HT1080 (cell line): ENCODE measurements around the gene S1PR3. TPM values are rescaled to one million over a fixed set of nuclear protein-coding genes. Genes with fewer than 3 reads are reported as not detected.
A peak's percentile ranks its signal among the peaks of the same experiment; 100 is the strongest.

Source experiments
- DNase-seq: peaks from one replicate; pipeline ENCODE4 v3.0.0-alpha.2; 2015; ENCODE audit warnings: low read depth
- total RNA-seq: library from RNA; depleted of rRNA; stranded (reverse); fragments of >200 nt; shearing (Covaris generic); gene quantifications from 2 replicates; pipeline ENCODE4 v1.2.3, GENCODE V29; 2014

Gene S1PR3
- total RNA-seq, 1 experiment from 2014 or later, result 0.05 TPM

DNA sequence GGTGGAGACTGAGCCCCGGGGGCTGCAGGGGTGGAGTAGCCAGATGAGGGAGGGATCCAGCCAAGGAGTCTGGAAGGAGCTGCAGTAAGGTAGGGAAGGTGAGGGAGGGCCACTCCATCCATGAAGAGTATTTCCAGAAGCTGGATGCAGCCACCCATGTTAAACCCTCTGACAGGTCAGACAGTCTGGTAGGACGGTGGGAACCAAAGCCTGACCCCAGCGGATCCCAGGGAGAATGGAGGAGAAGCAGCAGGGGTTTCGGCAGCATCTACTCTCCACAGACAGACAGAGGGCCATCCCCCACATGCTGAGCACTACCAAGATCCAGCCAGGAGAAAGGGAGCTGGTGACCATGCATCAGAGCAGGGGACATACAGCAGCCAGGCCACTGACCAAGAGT is 22.5 kb upstream of the S1PR3 start:
- no peak for DNase-seq

DNA sequence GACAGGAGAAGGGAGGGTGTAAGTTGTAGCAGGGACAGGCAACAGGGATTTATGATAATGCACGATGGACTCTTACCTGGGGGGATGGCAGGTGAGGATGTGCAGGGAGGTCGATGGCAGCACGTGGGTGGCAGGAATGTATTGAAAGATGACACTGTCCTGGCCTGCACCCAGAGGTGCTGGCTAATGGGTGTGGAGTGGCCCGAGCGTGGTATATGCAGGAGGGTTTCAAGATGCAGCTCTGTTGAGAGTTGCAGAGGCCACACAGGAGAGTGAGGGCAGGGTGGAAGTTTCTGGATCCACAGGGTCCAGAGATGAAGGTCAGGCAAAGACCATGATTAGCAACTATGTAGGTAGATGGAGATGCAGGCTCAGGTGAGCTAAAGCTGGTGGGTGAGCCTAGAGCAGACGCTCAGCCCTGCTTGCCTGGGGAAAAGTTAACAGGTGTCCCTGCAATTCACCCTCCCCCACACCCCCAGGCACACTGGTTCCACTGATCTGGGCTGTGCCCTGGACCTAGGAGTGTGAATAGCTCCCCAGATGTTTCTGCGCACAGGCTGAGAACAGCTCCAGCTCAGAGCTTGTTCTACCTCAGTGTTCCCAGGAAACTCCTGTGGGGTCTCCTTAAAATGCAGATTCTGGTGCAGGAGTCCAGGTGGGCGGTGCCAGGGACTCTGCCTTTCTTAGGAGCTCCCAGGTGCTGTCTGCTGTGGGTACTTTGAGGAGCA is 21.5 kb upstream of the S1PR3 start:
- no peak for DNase-seq

DNA sequence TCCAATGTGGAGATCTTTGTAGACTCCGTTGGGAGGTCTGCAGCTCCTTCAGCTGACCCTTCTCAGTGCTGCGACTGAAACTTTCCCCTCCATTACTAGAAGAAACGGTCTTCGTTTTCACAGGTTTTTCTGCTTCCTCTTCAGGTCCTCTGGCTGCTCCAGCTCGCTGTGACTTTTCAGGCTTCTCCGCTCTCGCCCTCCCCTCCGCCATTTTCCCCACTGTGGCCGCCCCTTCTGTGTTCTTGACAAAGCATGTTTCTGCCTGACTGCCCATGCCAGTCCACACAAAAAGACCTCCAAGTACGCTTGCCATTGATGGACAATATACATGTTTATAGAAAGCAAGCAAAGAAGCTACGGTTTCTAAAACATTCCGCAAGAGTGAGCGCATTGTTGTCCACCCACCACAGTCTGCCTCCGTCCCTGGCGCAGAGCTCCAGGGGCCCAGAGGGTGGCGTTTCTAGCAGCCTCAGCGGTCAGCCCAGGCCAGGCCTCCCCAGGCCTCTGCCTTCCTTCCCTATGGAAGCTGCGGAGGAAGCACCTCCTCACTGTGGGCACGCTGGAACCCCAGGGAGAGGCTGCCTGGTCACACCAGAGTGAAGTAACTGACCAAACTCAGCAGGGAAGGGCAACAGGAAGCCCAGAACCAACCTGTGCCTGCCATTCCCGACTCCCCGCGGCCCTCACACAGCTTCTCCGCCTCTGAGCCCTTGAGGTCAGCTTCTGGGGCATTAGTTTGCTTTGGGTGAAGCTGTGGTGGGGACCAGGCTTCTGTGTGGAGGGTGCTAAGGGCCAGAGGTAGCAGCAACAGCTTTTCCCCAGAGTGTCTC is 19.9 kb upstream of the S1PR3 start:
- DNase-seq, result no peak

DNA sequence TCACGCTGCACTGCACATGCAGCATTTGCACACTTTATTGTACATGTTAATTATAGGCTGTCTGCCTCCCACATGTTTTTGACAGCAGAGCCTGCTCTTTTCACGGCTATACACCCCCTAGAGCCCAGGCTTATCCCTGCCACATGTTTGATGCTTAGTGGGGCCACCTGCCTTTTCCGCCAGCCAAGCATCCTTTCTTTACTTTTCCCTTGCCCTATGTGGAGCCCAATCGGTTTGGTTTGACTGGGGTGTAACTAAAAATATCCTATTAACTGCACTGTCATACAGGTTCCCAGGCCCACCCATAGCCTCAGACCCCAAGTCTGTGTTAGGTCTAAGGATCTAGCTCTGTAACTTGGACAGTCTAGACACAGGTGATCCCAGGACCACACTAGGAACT is 18.9 kb upstream of the S1PR3 start:
- DNase-seq, result no peak

DNA sequence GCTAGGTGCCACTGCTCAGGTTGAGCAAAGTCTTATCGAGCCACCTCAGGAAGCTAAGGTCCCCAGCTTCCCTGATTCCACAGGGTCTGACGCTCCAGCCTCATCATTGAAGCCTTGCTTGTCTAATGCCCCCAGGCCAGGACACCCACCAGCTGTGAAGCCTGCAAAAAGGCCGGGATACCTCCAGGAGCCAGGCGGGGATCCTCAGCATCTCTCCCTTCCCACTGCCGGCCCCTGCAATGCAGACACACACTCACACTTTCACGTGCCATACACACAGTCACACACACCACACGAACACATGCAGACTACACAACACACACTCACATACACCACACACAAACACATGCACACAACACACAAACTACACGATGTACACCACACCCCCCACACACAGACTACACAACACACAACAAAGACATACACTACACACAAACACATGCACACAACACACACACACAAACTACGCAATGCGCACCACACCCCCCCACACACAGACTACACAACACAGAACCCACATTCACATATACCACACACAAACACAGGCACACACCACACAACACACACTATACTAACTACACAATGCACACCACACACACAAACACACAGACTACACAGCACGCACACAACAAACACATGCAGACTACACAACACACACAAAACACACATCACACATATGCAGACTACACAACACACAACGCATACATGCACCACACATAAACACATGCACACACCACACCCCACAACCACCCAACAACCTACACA is 17.8 kb upstream of the S1PR3 start:
- no peak for DNase-seq

DNA sequence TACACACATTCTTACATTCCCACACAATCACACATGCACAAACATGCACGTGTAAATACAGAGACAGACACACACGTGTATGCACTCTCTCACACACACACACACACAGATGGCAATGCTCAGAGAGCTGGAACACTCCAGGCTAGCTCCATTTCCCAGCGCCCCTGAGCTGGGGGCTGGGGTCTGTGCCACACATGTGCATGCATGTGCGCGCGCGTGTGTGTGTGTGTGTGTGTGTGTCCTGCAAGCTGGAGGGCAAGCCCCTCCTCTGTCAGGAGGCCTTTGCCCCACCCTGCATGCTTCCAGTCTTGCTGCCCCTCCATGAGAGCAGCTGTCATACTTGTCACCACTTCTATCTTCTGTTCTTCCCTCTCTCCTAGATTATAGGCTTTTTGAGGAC is 16.6 kb upstream of the S1PR3 start:
- no peak for DNase-seq

DNA sequence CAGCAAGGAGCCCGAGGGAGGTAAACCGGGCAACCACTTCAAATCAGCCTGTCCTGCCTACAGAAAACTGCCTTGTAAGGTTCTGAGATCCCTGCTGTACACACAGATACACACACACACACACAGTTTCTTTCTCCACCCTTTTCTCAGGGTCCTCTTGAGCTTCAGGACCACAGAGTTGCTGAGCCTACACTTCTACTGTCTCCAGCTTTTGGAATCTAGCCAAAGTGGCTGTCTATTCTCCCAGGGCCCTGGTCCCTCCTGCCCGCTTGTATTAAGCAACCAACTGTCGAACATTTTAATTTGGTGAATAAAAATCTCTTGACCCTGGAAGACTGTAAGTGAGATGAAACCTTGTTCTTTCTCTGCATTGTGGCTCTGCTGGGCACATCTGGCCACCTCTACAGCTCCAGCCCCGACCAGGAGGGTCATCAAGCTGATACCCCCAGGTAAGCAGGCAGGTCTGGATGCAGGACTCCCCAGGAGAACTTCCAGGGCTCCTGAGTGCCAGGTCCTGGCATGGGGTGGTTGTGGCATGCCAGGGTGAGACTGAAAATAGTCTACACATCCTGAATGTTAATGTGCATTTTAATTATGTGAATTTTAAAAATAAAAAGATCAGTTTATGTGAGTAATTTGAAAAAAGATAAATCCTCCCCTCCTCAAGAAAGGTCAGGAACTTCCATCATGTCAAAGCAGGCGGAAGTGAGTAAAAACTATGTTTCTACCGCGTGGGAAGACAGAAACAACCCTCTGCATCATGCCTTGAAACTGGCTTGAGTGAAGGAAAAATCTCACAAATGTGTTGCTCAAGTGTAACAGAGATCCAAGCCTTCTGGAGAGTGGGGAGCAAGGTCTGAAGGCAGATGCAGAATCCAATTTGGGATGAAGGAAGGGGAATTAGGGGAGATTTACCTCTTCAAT is 15.0 kb upstream of the S1PR3 start:
- DNase-seq, result no peak

DNA sequence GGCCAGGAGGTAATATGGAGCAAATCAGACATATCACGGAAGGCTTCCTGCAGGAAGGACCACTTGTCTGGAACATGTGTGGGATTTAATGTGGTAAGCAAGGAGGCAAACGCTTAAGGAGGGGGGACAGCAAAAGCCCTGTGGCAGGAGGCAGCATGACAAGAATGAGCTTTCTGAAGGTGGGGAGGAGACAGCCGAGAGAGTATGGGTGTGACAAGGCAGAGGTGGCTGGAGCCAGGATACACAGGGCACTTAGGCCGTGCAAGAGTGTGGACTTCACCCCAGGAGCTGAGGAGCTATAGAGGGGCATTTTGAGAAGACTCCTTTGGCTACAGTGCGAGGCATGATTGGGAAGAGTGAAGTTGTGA is 14.4 kb upstream of the S1PR3 start:
- DNase-seq, result no peak

DNA sequence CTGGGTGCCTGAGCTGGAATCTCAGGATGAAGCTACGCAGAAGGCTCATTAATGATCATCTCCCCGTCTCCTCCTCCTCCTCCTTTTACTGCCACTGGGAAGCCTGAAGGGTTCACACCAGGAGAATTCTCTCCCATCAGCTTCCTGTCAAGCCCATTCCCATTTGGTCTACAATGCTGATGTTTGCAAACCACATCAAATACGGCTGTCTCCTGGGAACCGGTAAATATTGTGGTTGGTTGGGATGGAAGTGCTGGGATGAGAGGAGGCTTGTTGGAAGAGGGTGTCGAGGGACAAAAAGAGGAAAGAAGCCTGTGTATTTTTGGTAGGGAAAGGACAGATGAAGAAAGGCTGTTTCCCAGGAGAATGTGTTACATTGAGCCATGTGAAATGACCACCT is 13.2 kb upstream of the S1PR3 start:
- peak; percentile 42 for DNase-seq

DNA sequence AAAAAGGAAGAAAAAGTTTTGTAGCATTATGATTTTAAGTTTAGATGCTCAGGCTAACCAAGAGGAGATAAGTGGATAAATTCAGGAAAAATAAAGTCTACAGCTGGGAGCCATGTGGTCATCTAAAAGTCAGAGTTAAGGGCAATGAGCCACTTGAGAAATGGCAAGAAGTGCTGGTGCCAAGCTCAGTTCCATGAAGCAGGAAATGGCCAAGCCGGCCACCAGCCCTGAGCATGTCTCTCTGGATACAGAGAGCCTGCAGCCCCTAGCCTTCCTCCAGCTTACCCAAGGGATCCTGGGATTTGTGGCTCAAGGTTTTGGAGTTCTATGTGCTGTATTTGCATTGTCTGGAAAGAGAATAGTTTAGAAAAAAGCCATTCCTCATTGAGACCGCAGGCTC is 12.2 kb upstream of the S1PR3 start:
- no peak for DNase-seq

DNA sequence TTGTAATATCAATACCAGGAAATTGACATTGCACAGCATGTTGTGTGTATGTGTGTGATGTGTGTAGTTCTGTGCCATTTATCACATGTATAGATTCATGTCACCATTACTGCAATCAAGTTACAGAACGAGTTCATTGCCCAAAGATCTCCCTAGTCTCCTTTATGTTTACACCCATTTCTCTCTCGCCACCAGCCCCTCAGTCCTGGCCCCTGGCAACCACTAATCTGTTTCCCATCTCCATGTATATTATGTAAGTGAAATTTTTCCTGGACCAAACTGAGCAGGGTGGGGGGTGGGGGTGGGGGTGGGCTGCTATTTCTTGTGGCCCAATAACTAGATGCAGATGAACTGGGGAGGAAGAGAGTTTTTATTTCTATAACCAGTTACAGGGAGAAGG is 11.5 kb upstream of the S1PR3 start:
- no peak for DNase-seq

DNA sequence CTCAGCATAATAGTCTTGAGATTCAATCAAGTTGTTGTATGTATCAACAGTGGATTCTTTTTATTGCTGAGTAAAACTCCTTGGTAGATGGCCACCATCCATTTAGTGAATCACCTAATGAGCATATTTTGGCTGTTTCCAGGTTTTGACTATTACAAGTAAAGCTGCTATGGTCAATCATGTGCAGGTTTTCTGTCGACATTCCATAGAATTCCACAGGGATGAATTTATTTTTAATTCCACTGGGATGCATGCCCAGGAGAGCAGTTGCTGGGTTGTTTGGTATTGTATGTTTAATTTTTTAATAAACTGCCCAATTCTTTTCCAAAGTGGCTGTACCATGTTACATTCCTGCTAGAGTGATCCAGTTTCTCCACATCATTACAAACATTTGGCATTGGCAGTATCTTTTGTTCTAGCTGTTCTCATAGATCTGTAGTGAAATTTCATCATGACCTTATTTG is 10.5 kb upstream of the S1PR3 start:
- DNase-seq, result no peak

DNA sequence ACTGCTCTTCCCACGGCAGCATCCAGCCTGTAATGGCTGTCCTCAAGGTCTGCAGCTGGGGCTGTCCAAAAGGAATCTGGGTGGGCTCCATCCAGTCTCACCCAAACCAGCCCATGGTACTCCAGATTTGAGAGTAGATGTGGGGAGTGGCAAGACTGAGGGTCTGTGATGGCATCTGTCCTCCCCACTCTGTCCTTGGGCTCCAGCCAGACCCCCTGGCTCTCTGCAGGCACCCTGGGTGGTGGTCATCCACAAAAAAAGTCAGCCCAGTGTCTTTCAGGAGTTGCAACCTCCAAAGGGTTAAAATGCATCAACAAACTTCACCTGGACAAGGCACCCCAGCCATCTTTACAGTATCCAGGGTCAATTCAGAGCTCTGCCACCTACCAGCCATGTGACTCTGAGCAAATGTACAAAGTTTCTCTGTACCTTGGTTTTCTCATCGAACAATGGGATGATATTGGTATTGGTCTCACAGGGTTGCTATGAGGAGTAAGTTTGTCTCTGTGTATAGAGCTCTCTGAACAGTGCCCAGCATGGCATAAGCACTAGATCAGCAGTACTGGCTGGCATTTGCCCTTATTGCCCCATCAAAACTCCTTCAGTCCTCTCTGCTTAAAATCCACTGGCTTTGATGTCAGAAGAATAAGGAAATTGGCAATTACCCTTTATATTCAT is 7.3 kb upstream of the S1PR3 start:
- no peak for DNase-seq

DNA sequence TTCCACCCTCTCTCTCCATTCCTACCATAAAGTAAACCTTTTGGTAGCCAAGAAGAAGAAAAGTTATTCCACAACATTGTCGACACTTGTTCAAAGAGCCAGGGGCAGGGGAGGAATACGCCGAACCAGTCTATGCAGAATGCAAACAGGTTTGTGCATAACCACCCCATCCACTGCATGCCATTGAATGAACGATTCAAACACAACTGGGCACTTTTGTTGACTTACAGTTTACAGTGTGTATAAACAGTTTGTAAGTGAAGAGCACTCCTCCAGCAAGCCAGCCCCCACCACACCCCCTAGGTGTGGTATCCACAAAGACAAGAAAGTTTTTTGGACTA is 6.8 kb upstream of the S1PR3 start:
- DNase-seq, result no peak

DNA sequence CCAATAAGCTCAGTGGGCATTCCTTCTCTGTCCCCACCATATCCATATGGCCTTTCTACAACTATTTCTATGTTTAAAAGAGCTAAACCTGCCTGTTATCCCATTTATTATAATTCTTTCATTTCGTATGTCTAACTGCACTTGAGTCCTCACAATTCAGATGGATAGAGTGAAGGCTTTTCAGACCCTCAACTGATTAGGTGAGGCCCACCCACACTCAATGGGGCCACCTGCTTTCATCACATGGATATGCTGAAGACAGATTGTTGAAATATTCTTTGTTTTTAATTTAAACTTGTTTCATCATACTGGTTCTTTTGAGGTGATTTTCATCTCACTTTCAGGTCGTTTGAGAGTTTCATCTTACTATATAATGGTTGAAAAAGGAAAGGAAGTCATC is 5.7 kb upstream of the S1PR3 start:
- DNase-seq, result no peak

DNA sequence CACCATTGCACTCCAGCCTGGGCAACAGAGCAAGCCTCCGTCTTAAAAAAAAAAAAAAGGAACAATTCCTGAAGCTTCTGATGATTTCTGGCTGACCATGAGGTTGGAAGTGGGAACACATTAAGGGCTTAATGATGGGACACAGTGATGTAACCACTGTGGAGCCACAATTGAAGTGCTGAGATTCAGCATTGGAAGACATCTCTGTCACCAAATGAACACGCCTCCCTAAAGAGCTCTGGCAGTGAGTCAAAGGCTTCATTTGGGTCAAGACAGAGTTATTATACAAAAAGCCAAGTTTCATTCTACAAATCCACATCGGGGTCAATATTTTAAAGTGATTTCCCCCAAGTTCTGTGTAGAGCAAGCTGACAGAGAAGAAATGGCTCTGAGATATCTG is 4.5 kb upstream of the S1PR3 start:
- DNase-seq, result no peak

DNA sequence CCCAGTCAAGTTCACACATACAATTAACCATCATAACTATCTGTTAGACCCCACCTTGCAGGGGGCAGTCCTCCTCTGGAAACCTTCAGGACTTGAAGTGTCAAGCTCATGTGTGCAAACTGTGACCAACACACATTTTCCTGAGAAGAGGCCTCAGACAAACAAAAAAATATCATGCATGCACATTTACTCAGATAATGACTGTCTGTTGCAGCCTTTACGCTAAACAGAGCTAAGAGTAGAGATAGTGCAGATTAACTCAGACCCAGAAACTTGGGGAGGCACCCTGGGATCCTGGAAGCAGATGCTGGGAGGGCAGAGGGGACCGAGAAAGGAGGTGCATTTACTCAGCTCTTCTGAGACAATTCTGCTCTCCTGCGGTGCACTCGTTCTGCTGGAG is 3.6 kb upstream of the S1PR3 start:
- no peak for DNase-seq

DNA sequence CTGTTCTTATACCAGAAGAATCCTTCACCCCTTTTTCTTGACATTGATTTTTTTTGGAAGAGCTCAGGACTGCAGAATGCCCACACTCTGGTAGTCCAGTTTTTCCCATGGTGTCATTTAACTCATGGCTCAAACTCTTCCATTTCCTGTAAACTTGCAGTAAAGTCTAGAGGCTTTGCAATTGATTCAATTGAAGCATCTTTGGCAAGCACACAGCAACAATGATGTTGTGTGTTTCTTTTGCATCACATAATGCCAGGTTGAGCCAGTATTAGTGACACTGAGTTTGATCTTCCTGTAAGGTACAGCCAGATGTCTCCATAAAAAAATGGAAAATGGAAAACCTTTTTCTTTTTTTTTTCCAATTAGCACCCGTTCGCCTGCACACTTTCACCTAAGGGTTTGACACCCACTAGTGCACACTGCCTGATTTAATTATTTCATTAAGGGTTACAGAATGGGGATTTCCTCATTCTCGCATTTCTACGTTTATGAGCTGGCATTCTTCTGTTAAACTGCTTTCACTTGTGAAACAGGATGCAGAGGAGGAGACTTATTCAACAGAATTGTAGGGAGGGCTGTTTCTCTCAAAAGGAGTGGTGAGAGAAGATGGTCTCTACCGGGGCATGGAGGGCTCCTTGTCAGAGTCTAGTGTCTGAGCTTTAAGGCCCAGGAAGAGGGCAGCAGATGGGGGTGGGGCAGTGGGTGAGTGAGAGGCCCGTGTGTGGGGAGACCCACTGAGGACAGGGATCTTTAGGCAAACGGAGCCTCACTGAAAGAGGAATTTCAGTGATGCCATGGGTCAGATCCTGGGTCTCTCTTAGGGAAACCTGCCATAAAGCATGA is 2.2 kb upstream of the S1PR3 start:
- DNase-seq, result no peak

DNA sequence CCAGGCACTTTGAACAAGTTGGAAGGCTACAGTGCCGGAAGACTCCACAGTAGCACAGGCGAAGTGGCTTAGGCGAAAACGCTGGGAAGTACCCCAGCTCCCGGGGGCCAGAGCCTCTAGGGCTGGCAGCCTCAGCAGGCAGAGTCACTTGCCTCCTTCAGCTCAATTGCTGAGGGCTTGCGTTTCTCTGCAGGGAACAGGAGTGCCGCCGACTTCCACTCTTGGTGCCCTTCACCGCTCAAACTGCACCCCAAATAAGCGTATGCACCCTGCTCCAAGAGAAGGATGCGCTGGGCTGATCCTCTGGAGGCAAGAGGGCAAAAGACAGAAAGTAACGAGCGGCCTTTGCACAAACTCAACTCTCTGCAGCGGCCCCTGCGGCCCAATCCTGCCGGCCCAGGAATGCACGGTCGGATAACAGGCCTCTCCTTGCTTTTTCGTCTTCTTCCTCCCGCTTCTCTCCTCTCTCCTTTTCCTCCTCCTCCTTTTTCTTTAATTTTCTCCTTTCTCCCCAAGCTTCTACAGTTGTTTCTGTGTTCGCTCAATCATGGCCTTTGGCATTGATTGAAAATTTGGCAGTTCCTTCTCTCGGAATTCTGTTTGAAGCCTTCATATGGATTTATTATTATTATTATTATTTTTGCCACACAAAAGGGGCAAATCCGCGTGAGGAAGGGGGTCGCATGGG is 1.1 kb upstream of the S1PR3 start:
- DNase-seq, result no peak
